HEK293 (cell line): ENCODE results near the gene PEX16.

Source experiments
- CTCF ChIA-PET: fragments of 350-600 bp; formaldehyde crosslinking; extraction: SDS; loops from one replicate; lab custom pipeline; 2021; ENCODE audit warnings: antibody characterized with exemption; lab: Yijun Ruan, JAX
- POLR2A ChIA-PET: fragments of 300-600 bp; formaldehyde crosslinking; extraction: SDS; loops from one replicate; lab custom pipeline; 2020; ENCODE audit warnings: antibody characterized with exemption, inconsistent platforms; lab: Yijun Ruan, JAX
- H3K27ac ChIP-seq: fragments of 200-500 bp; sonication (Bioruptor generic); 2 replicates; pipeline ENCODE4 v1.5.1; 2014; ENCODE audit warnings: low read depth, low read length, control low read depth, inconsistent platforms; ENCODE audit errors: extremely low read depth
- H3K36me3 ChIP-seq, 2 experiments: fragments of 200-500 bp in 1 of 2; sonication (Bioruptor generic) in 1 of 2; 1 replicate in 1 of 2; 2 replicates in 1 of 2; pipeline ENCODE4 v1.5.1; 2014 to 2017; ENCODE audit warnings: inconsistent platforms in 2 of 2, low read length in 2 of 2; ENCODE audit not compliant: control insufficient read depth in 2 of 2, insufficient read depth in 1 of 2
- H3K4me1 ChIP-seq: fragments of 200-500 bp; sonication (Bioruptor generic); 2 replicates; pipeline ENCODE4 v1.5.1; 2014; ENCODE audit warnings: mild to moderate bottlenecking, low read length, inconsistent platforms; ENCODE audit not compliant: control insufficient read depth, insufficient read depth
- H3K4me3 ChIP-seq: 2 replicates; pipeline ENCODE4 v1.5.1; 2011; ENCODE audit warnings: low read depth, mild to moderate bottlenecking, control low read depth, low read length, moderate library complexity
- H3K9me3 ChIP-seq: fragments of 200-500 bp; sonication (Bioruptor generic); 2 replicates; pipeline ENCODE4 v1.5.1; 2014; ENCODE audit warnings: low read depth, low read length, inconsistent platforms; ENCODE audit not compliant: control insufficient read depth, insufficient read depth
- BCL11A ChIP-seq: fragments of 450-650 bp; formaldehyde crosslinking; IDR thresholded peaks from 2 replicates; pipeline ENCODE4 v1.5.1; 2016; ENCODE audit warnings: low read depth, missing biosample characterization, missing genetic modification characterization
- BCL11B ChIP-seq: fragments of 450-650 bp; formaldehyde crosslinking; IDR thresholded peaks from 2 replicates; pipeline ENCODE4 v1.5.1; 2016; ENCODE audit warnings: low read depth, missing biosample characterization, missing genetic modification characterization
- PRDM1 ChIP-seq: fragments of 450-650 bp; formaldehyde crosslinking; IDR thresholded peaks from 2 replicates; pipeline ENCODE4; 2016; ENCODE audit warnings: missing biosample characterization, missing genetic modification characterization
- SALL2 ChIP-seq: fragments of 450-650 bp; formaldehyde crosslinking; IDR thresholded peaks from 2 replicates; pipeline ENCODE4 v1.5.0; 2017; ENCODE audit warnings: missing biosample characterization, mild to moderate bottlenecking, missing genetic modification characterization, borderline replicate concordance
- YY1 ChIP-seq: fragments of 450-650 bp; formaldehyde crosslinking; IDR thresholded peaks from 2 replicates; pipeline ENCODE4 v1.5.1; 2018; ENCODE audit warnings: missing biosample characterization, missing genetic modification characterization
- ZBTB17 ChIP-seq: fragments of 450-650 bp; formaldehyde crosslinking; IDR thresholded peaks from 2 replicates; pipeline ENCODE4 v1.5.1; 2016; ENCODE audit warnings: missing biosample characterization, missing genetic modification characterization
- ZBTB48 ChIP-seq: fragments of 450-650 bp; formaldehyde crosslinking; IDR thresholded peaks from 2 replicates; pipeline ENCODE4 v1.5.1; 2016; ENCODE audit warnings: missing biosample characterization, missing genetic modification characterization
- ZBTB7A ChIP-seq: fragments of 450-650 bp; formaldehyde crosslinking; IDR thresholded peaks from 2 replicates; pipeline ENCODE4 v1.5.1; 2016; ENCODE audit warnings: low read depth, missing biosample characterization, missing genetic modification characterization
- ZNF112 ChIP-seq: fragments of 450-650 bp; formaldehyde crosslinking; IDR thresholded peaks from 2 replicates; pipeline ENCODE4 v1.5.0; 2017; ENCODE audit warnings: missing biosample characterization, missing genetic modification characterization
- ZNF155 ChIP-seq: fragments of 450-650 bp; formaldehyde crosslinking; IDR thresholded peaks from 2 replicates; pipeline ENCODE4 v1.5.1; 2016; ENCODE audit warnings: missing biosample characterization, missing genetic modification characterization
- ZNF23 ChIP-seq: fragments of 450-650 bp; formaldehyde crosslinking; IDR thresholded peaks from 2 replicates; pipeline ENCODE4 v1.5.1; 2016; ENCODE audit warnings: missing biosample characterization, missing genetic modification characterization, borderline replicate concordance
- ZNF311 ChIP-seq: fragments of 450-650 bp; formaldehyde crosslinking; IDR thresholded peaks from 2 replicates; pipeline ENCODE4 v1.5.1; 2017; ENCODE audit warnings: missing biosample characterization, missing genetic modification characterization, borderline replicate concordance
- ZNF341 ChIP-seq: fragments of 450-650 bp; formaldehyde crosslinking; IDR thresholded peaks from 2 replicates; pipeline ENCODE4; 2016; ENCODE audit warnings: low read depth, missing biosample characterization, missing genetic modification characterization
- ZNF394 ChIP-seq: fragments of 450-650 bp; formaldehyde crosslinking; IDR thresholded peaks from 2 replicates; pipeline ENCODE4 v1.5.1; 2016; ENCODE audit warnings: missing biosample characterization, missing genetic modification characterization, mild to moderate bottlenecking, moderate library complexity, borderline replicate concordance
- ZNF426 ChIP-seq: fragments of 450-650 bp; formaldehyde crosslinking; IDR thresholded peaks from 2 replicates; pipeline ENCODE4 v1.5.1; 2017; ENCODE audit warnings: missing biosample characterization, missing genetic modification characterization, mild to moderate bottlenecking, inconsistent platforms, moderate library complexity
- ZNF558 ChIP-seq: fragments of 450-650 bp; formaldehyde crosslinking; IDR thresholded peaks from 2 replicates; pipeline ENCODE4 v1.5.1; 2016; ENCODE audit warnings: missing biosample characterization, missing genetic modification characterization
- ZNF561 ChIP-seq: fragments of 450-650 bp; IDR thresholded peaks from 2 replicates; pipeline ENCODE4 v1.5.1; 2018; ENCODE audit warnings: missing biosample characterization, missing genetic modification characterization, borderline replicate concordance
- ZNF654 ChIP-seq: fragments of 450-650 bp; formaldehyde crosslinking; IDR thresholded peaks from 2 replicates; pipeline ENCODE4 v1.5.1; 2016; ENCODE audit warnings: low read depth, missing biosample characterization, missing genetic modification characterization
- ZNF660 ChIP-seq: fragments of 450-650 bp; IDR thresholded peaks from 2 replicates; pipeline ENCODE4 v1.5.1; 2018; ENCODE audit warnings: missing biosample characterization, mild to moderate bottlenecking, missing genetic modification characterization
- ZNF664 ChIP-seq: fragments of 450-650 bp; formaldehyde crosslinking; IDR thresholded peaks from 2 replicates; pipeline ENCODE4 v1.5.1; 2016; ENCODE audit warnings: missing biosample characterization, missing genetic modification characterization
- ZNF76 ChIP-seq: fragments of 450-650 bp; formaldehyde crosslinking; IDR thresholded peaks from 2 replicates; pipeline ENCODE4; 2016; ENCODE audit warnings: low read depth, missing biosample characterization, missing genetic modification characterization, borderline replicate concordance
- TF ChIP-seq, protein P1 (sequence below): fragments of 450-650 bp; formaldehyde crosslinking; IDR thresholded peaks from 2 replicates; pipeline ENCODE4 v1.5.1; 2016; ENCODE audit warnings: missing biosample characterization, missing genetic modification characterization
- TF ChIP-seq, protein P2 (sequence below): fragments of 450-650 bp; formaldehyde crosslinking; IDR thresholded peaks from 2 replicates; pipeline ENCODE4 v1.5.1; 2016; ENCODE audit warnings: missing biosample characterization, missing genetic modification characterization
- TF ChIP-seq, protein P3 (sequence below): fragments of 450-650 bp; formaldehyde crosslinking; IDR thresholded peaks from 2 replicates; pipeline ENCODE4 v1.5.1; 2016; ENCODE audit warnings: missing biosample characterization, missing genetic modification characterization, low read depth
- TF ChIP-seq, protein P4 (sequence below): fragments of 450-650 bp; formaldehyde crosslinking; IDR thresholded peaks from 2 replicates; pipeline ENCODE4 v1.5.1; 2016; ENCODE audit warnings: missing biosample characterization, missing genetic modification characterization
- TF ChIP-seq, protein P5 (sequence below): sonication (generic); formaldehyde crosslinking; IDR thresholded peaks from 2 replicates; pipeline ENCODE4 v1.8.1; 2022; ENCODE audit warnings: mild to moderate bottlenecking, moderate library complexity, missing genetic modification reagents

Gene PEX16

DNA sequence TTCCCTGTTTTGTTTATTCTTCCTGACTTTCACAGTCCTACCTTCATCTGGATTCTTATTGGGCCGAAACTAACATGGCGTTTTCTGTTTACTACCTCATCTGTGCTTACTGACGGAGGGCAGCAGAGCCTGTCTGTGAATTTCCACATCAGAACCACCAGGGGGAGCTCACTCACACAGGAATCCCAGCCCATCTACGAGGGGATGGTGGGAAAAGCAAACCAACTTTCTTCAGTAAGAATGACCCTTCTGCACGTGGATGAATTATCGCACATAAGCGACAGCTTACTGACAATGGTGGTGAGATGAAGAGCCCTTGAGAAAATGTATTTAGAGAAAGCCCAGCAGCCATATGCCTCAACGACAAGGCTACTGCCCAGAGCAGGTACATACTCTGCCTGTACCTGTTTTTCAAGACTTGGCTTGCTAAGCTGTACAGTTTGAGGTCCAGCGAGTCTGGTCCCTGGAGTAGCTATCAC, 47.3 kb upstream of the PEX16 start:
- Histone ChIP-seq H3K9me3 (no peaks in the 10 kb centered on the region), H3K27ac (no peak overlapping the region), H3K4me1 (no peaks in the 10 kb centered on the region), H3K36me3 (peaks cover 3 to 56% of the 10 kb centered on the region in 2 experiments; a peak in 2 of 3 replicates), H3K4me3 (no peak overlapping the region)
- POLR2A ChIA-PET, result interaction anchor here (1.1 to 2.1 kb wide), 2 partner anchors 41 to 156 kb away, joined by 3 to 8 read pairs; no protein-coding TSS in a partner anchor
- CTCF ChIA-PET, result interaction anchor here (0.5 to 6.4 kb wide), 59 partner anchors 9 to 988 kb away, joined by 3 to 85 read pairs (median 5); partner anchors contain the start of gene CHRM4
- TF ChIP-seq, protein P1, sequence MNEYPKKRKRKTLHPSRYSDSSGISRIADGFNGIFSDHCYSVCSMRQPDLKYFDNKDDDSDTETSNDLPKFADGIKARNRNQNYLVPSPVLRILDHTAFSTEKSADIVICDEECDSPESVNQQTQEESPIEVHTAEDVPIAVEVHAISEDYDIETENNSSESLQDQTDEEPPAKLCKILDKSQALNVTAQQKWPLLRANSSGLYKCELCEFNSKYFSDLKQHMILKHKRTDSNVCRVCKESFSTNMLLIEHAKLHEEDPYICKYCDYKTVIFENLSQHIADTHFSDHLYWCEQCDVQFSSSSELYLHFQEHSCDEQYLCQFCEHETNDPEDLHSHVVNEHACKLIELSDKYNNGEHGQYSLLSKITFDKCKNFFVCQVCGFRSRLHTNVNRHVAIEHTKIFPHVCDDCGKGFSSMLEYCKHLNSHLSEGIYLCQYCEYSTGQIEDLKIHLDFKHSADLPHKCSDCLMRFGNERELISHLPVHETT (tag by site-specific recombination), result no peak
- no peak for TF ChIP-seq ZNF23
- TF ChIP-seq ZNF558, result no peak
- TF ChIP-seq, protein P2, sequence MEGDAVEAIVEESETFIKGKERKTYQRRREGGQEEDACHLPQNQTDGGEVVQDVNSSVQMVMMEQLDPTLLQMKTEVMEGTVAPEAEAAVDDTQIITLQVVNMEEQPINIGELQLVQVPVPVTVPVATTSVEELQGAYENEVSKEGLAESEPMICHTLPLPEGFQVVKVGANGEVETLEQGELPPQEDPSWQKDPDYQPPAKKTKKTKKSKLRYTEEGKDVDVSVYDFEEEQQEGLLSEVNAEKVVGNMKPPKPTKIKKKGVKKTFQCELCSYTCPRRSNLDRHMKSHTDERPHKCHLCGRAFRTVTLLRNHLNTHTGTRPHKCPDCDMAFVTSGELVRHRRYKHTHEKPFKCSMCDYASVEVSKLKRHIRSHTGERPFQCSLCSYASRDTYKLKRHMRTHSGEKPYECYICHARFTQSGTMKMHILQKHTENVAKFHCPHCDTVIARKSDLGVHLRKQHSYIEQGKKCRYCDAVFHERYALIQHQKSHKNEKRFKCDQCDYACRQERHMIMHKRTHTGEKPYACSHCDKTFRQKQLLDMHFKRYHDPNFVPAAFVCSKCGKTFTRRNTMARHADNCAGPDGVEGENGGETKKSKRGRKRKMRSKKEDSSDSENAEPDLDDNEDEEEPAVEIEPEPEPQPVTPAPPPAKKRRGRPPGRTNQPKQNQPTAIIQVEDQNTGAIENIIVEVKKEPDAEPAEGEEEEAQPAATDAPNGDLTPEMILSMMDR (tag by site-specific recombination), result peak; percentile 67
- no peak for TF ChIP-seq ZNF426 (tag by site-specific recombination)
- TF ChIP-seq, protein P3, sequence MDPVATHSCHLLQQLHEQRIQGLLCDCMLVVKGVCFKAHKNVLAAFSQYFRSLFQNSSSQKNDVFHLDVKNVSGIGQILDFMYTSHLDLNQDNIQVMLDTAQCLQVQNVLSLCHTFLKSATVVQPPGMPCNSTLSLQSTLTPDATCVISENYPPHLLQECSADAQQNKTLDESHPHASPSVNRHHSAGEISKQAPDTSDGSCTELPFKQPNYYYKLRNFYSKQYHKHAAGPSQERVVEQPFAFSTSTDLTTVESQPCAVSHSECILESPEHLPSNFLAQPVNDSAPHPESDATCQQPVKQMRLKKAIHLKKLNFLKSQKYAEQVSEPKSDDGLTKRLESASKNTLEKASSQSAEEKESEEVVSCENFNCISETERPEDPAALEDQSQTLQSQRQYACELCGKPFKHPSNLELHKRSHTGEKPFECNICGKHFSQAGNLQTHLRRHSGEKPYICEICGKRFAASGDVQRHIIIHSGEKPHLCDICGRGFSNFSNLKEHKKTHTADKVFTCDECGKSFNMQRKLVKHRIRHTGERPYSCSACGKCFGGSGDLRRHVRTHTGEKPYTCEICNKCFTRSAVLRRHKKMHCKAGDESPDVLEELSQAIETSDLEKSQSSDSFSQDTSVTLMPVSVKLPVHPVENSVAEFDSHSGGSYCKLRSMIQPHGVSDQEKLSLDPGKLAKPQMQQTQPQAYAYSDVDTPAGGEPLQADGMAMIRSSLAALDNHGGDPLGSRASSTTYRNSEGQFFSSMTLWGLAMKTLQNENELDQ (tag by site-specific recombination), result no peak
- TF ChIP-seq YY1 (tag by site-specific recombination), result no peak
- TF ChIP-seq ZNF112 (tag by site-specific recombination), result no peak
- no peak for TF ChIP-seq ZNF394 (tag by site-specific recombination)
- TF ChIP-seq, protein P4, sequence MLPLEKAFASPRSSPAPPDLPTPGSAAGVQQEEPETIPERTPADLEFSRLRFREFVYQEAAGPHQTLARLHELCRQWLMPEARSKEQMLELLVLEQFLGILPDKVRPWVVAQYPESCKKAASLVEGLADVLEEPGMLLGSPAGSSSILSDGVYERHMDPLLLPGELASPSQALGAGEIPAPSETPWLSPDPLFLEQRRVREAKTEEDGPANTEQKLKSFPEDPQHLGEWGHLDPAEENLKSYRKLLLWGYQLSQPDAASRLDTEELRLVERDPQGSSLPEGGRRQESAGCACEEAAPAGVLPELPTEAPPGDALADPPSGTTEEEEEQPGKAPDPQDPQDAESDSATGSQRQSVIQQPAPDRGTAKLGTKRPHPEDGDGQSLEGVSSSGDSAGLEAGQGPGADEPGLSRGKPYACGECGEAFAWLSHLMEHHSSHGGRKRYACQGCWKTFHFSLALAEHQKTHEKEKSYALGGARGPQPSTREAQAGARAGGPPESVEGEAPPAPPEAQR (tag by site-specific recombination), result no peak
- TF ChIP-seq ZBTB48 (tag by site-specific recombination), result 0 out of 2 replicates have a peak, but pooled peaks have one; percentile 21
- no peak for TF ChIP-seq BCL11A (tag by site-specific recombination)
- peak; percentile 76 for TF ChIP-seq ZNF654 (tag by site-specific recombination)
- TF ChIP-seq ZNF664 (tag by site-specific recombination), result no peak
- TF ChIP-seq, protein P5, sequence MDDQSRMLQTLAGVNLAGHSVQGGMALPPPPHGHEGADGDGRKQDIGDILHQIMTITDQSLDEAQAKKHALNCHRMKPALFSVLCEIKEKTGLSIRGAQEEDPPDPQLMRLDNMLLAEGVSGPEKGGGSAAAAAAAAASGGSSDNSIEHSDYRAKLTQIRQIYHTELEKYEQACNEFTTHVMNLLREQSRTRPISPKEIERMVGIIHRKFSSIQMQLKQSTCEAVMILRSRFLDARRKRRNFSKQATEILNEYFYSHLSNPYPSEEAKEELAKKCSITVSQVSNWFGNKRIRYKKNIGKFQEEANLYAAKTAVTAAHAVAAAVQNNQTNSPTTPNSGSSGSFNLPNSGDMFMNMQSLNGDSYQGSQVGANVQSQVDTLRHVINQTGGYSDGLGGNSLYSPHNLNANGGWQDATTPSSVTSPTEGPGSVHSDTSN (CRISPR knock-in tag), result no peak
- peak; percentile 53 for TF ChIP-seq ZBTB17 (tag by site-specific recombination)
- TF ChIP-seq ZBTB7A (tag by site-specific recombination), result no peak
- TF ChIP-seq ZNF341 (tag by site-specific recombination), result no peak
- peak; percentile 47; the same call in 1 of the 2 replicates for TF ChIP-seq ZNF660 (tag by site-specific recombination)
- TF ChIP-seq BCL11B (tag by site-specific recombination), result no peak
- peak; percentile 50 for TF ChIP-seq PRDM1 (tag by site-specific recombination)
- peak; percentile 49; the same call in 1 of the 2 replicates for TF ChIP-seq ZNF76 (tag by site-specific recombination)
- no peak for TF ChIP-seq SALL2 (tag by site-specific recombination)
- no peak for TF ChIP-seq ZNF561
- TF ChIP-seq ZNF311 (tag by site-specific recombination), result no peak
- no peak for TF ChIP-seq ZNF155
